Brain microvascular endothelial cell (primary cell): ENCODE results near the gene ETNPPL.

ENCODE experiments used
- DNase-seq: peaks from one replicate; pipeline ENCODE4 v3.0.0-alpha.2; 2020
- H3K27ac ChIP-seq: fragments of 250-450 bp; sonication (Bioruptor Pico); 2 replicates; pipeline ENCODE4 v1.5.1; 2020; ENCODE audit warnings: mild to moderate bottlenecking, moderate library complexity
- H3K27me3 ChIP-seq: fragments of 250-450 bp; sonication (Bioruptor Pico); replicated peaks from 2 replicates; pipeline ENCODE4 v1.5.1; 2020; ENCODE audit warnings: mild to moderate bottlenecking
- H3K36me3 ChIP-seq: fragments of 250-450 bp; sonication (Bioruptor Pico); replicated peaks from 2 replicates; pipeline ENCODE4 v1.5.1; 2020; ENCODE audit warnings: mild to moderate bottlenecking
- H3K4me3 ChIP-seq: 2 replicates; pipeline ENCODE4 v1.5.1; 2011; ENCODE audit warnings: low read depth, mild to moderate bottlenecking, control low read depth, low read length, moderate library complexity
- in situ Hi-C: cut with HindIII; loops from 2 replicates; pipeline ENCODE4 v1.10.0; 2017; ENCODE audit warnings: low sequenced_read_pairs, low pct_ligation_motif_present
- TF ChIP-seq, protein P1 (sequence below): IDR thresholded peaks from 2 replicates; pipeline ENCODE4 v1.5.1; 2011; ENCODE audit warnings: low read depth, mild to moderate bottlenecking, moderate library complexity, low read length, control low read depth, inconsistent platforms; ENCODE audit errors: missing control alignments

The ETNPPL gene

DNA sequence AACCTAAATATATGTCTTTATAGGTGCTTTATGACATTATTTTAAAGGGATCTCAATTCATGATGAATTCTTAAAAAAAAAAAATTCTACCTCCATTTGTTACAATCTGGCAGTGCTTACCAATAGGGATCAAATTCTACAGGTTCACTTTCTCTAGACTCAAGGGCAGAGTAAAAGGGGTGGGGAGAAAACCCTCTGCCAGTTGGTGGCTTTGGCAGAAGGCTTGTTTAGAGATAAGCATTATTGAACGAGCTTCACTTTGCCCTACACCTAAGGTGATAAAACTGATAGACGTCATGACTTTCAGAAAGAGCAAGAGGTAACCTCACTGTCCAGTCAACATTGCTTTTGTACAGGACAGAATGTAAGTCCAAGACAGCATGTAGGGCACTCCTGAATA lies 58.9 kb downstream of the ETNPPL start:
- no peak for DNase-seq
- no peaks in the 10 kb centered on the region for H3K36me3 ChIP-seq
- H3K27me3 ChIP-seq: no peaks in the 10 kb centered on the region
- in situ Hi-C loops: no loop called here
- H3K4me3 ChIP-seq: no peak overlapping the region
- H3K27ac ChIP-seq: no peak overlapping the region
- TF ChIP-seq, protein P1, sequence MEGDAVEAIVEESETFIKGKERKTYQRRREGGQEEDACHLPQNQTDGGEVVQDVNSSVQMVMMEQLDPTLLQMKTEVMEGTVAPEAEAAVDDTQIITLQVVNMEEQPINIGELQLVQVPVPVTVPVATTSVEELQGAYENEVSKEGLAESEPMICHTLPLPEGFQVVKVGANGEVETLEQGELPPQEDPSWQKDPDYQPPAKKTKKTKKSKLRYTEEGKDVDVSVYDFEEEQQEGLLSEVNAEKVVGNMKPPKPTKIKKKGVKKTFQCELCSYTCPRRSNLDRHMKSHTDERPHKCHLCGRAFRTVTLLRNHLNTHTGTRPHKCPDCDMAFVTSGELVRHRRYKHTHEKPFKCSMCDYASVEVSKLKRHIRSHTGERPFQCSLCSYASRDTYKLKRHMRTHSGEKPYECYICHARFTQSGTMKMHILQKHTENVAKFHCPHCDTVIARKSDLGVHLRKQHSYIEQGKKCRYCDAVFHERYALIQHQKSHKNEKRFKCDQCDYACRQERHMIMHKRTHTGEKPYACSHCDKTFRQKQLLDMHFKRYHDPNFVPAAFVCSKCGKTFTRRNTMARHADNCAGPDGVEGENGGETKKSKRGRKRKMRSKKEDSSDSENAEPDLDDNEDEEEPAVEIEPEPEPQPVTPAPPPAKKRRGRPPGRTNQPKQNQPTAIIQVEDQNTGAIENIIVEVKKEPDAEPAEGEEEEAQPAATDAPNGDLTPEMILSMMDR: no peak

DNA sequence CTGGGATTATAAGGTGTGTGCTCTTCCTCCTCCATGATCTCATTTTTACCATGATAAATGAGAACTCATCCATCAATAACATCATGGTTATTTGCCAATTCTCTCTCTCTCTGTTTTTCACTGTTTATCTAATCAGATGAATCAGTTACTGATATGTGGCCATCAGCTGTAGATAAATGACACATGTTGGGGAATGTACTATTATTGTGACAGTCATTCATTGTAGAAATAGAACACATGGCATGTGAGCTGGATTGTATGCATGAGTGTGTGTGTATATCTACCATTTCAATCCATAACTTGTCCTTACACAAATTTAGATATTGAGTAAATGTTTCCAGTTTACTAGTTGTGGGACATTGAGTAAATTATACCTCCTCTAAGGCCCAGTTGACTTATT lies 59.5 kb downstream of the ETNPPL start:
- DNase-seq: no peak
- Histone ChIP-seq H3K36me3 (no peaks in the 10 kb centered on the region), H3K27ac (no peak overlapping the region), H3K27me3 (no peaks in the 10 kb centered on the region), H3K4me3 (no peak overlapping the region)
- TF ChIP-seq, protein P1: no peak
- in situ Hi-C loops: no loop called here

DNA sequence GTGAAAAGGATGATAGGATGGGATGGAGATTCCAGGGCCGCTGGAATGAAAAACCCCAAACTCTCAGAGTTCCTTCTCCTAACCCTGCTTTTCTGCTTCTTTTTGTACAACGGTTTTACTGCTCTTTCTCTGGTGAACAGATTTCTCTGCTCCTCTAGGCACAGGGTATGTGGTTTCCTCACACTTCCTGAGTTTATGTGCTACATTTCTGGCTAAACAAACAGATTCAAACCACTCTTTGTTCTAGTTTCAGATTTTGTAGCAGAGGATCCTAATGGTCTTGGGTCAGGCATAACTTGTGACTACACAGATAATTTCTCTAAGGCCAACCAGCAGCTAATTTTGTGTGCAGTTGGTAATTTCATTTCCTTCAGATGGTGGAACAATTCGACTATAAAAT lies 59.9 kb downstream of the ETNPPL start:
- Histone ChIP-seq H3K27ac (no peak overlapping the region), H3K27me3 (no peaks in the 10 kb centered on the region), H3K4me3 (no peak overlapping the region), H3K36me3 (no peaks in the 10 kb centered on the region)
- in situ Hi-C loops: no loop called here
- no peak for DNase-seq
- TF ChIP-seq, protein P1: no peak

DNA sequence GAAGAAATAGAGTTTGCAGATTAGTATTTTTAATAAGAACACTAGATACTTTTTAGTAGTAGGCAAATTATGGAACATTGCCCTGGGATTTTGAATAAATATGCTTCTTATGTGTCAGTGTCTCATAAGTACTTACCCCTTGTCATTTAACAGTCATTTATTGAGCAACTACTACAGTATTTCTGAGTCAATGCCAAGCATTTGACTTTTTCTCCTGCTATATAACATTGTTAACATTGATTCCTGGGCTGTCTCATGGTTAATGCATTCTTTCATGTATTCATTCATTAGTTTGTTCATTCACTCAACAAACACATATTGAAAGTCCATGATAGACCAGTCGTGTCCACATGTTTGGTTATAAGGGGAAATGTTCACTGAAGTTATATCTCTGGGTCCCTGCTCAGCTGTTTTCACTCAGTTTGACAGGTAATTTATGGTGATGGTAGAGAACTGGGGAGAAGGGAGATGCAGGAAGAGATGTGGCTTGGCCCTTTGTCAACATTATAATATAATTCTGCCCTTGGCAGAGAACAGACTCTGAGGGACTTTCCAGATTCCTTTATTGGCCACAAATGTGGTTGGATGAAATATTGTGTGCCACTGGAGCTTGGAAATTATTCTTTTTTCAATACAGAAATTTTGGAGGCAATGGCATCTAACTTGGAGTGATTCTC lies 62.6 kb downstream of the ETNPPL start:
- no peak overlapping the region for H3K27ac ChIP-seq
- TF ChIP-seq, protein P1: no peak
- no peaks in the 10 kb centered on the region for H3K36me3 ChIP-seq
- no peak for DNase-seq
- in situ Hi-C loops: no loop called here
- H3K4me3 ChIP-seq: no peak overlapping the region
- no peaks in the 10 kb centered on the region for H3K27me3 ChIP-seq

DNA sequence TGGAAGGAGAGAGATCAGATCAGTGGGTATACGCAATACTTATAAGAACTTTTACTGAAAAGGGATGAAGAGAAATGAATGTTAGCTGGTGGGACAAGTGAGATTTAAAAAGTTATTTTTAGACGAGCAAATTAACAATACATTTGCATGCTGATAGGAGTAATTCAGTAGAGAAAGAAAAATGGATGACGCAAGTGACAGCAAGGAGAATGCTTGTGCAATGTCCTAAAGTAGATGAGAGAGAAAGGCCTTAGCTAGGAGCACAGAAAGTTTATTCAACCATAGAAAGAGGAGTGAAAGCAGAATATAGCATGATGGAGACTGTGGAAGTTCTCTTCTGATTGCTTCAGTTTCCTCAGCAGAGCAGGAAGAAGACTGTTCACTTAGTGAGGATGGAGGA lies 66.7 kb downstream of the ETNPPL start:
- TF ChIP-seq, protein P1: no peak
- in situ Hi-C loops: loop anchor here (25.0 kb wide), 1 partner anchor 716 kb away; no protein-coding TSS in a partner anchor
- H3K27ac ChIP-seq: no peak overlapping the region
- no peak for DNase-seq
- H3K36me3 ChIP-seq: no peaks in the 10 kb centered on the region
- H3K4me3 ChIP-seq: no peak overlapping the region
- no peaks in the 10 kb centered on the region for H3K27me3 ChIP-seq

DNA sequence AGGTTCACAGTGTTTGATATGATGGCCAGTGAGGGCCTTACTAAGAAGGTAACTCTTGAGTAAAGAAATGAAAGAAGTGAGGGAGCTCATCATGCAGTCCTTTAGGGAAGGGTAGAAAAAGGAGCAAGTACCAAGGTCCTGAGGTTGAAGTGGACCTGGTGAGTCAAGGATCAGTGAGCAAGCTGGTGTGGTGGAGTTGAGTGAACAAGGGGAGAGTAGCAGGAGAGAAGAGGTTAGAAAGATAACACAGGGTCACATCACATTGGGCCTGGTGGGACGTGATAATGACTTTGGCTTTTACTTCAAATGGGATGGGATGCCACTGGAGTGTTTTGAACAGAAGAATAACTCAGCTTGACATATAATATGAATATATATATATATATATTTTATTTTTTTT lies 67.8 kb downstream of the ETNPPL start:
- no peak for DNase-seq
- Histone ChIP-seq H3K36me3 (no peaks in the 10 kb centered on the region), H3K4me3 (no peak overlapping the region), H3K27me3 (no peaks in the 10 kb centered on the region), H3K27ac (no peak overlapping the region)
- TF ChIP-seq, protein P1: no peak
- in situ Hi-C loops: loop anchor here (25.0 kb wide), 1 partner anchor 717 kb away; no protein-coding TSS in a partner anchor
